NCI-H748 (cell line): ENCODE data around the gene PDE6G.

Source experiments
- DNase-seq: peaks from one replicate; lab custom pipeline; 2025; ENCODE audit not compliant: unreplicated experiment; lab: John Stamatoyannopoulos, UW

The PDE6G gene

DNA sequence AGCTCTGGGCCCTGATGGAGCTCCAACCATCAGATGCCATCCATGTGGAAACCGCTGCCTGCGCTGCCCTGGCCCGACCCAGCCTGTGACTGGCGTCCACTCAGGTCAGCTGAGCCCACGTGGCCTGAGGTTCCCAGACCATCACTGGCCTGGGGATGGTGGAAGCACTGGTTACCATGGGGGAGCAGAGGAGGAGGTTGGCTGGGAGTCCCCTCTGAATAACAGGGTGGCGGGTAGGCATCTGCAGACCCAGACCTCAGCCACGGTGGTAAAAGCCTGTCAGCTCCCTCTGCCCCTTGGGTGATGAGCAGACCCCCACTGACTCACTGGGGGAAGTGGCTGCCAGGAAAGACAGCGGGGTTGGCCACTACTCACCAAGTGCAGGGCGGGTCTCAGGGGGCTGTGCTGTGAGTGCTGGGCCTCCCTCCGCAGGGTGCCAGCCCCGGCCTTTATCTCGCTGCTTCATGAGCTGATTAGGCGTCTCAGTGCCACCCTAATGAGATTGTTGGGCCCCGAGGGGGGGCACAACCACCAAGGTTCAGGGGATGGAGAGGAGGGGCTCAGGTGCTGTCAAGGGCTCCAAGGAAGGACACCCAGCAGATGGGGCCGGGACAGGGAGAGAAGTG lies at the start of gene PDE6G:
Gene PDE6G (minus strand): TSS at position 425 of the 626 bp plus-strand sequence. CDS start 3,237 bp downstream, outside the sequence.
- no peak for DNase-seq

DNA sequence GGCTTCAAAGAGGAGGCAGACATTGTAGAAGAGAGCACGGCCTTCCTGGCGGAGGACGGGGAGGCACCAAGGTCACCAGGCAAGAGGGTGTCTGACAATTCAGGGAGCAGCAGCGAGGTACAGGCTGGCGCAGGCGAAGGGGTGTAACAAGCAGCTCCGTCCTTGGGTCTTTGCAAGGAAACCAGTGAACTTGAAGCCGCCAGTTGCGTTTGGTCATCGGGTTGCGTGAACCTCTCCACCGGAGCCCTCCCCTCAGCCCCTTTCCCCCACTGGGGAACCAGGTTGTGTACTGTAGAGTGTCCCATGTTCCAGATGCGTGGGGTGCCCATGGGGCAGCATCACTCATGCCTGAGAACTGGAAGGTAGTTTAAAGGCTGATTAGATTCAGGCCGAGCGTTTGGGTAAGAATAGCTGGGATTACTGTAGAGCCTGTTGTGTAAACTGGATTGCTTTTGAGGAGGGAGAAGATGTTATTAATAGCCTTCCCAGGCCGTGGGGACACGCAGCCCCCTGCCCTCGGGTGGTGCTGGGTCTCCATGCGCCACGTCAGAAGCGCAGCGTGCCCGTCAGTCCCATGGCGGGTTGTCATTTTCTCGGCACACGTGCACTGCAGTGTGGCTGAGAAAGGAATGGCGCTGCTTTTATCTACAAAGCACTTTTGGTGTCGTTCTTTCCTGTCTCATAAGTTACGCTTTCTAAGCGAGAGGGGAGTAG lies 49.3 kb upstream of the PDE6G start:
- DNase-seq = no peak

DNA sequence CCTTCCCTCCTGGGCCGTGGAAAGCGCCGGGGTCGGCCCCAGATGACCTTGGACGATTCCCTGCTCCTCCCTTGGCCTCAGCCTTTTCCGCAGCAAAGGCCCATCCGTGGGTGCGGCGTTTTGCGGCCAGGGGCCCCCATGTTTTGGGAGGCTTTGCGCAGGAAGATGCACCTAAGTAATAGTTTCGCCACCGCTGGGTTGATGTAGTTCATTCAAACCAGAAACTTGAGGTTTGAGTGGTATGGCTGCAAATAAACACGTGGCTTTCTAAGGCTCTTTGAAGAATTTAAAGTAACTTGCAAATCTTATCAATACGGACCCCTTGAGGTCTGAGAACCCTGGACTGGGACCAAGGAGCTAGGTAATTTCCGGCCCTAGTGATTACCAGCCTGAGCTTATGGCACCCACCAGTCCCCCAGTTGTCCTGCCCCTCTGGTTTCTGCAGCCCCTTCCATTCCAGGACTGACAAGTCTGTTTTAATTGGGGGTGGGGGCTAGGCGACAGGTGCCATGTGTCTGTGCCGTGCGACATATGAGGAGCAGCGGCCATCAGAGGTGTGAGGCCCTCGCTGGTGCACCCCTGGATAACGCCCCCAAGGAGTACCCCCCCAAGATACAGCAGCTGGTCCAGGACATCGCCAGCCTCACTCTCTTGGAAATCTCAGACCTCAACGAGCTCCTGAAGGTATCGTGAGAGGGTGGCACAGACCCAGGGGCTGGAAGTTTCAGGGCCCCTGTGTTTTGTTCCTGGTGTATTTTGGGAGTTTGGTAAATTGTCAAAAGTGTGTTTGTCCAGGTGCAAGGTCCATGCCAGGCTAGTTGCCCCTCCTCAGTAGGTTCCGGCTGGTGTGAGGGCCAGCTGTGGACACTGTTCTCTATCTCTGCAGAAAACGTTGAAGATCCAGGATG lies 47.7 kb upstream of the PDE6G start:
- no peak for DNase-seq

DNA sequence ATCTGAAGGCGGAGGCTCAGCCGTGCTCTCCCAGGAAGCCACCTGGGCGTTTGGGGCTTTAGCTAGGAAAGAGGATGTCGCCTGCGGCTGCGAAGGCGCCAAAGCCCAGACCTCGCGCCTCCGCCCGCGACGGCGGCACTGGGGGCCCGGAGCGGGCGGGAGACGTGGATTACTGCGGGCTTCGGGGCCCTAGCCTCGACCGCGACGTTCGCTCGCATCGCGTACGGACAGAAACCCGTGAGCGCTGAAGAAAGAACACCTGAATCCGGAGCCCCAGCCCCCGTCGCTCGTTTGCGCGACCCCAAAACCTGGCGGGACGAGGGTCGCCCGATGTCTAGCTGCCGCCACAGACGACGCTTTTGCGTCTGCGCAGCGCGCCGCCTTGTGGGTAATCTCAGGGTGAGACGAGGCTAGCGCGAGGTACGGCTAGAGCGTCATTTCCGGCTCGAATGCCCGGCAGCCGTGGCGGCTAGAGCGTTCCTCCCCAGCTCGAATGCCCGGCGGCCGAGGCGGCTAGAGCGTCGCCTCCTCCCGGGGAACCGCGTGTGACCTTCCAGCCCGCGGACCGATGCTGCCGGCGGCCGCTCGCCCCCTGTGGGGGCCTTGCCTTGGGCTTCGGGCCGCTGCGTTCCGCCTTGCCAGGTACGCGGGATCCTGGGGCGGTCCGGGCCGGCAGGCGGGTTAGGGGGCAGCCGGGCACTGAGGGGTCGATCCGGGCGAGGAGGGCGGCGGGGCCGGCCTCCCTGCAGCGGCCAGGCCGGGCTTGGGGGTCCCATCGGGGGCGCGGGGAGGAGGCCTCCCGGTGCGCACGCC lies 46.8 kb upstream of the PDE6G start, which contains the start of gene MRPL12:
Gene MRPL12 (plus strand): TSS at position 434 of the 813 bp plus-strand sequence. CDS start 135 bp downstream, at position 569.
- peak; percentile 96 for DNase-seq

DNA sequence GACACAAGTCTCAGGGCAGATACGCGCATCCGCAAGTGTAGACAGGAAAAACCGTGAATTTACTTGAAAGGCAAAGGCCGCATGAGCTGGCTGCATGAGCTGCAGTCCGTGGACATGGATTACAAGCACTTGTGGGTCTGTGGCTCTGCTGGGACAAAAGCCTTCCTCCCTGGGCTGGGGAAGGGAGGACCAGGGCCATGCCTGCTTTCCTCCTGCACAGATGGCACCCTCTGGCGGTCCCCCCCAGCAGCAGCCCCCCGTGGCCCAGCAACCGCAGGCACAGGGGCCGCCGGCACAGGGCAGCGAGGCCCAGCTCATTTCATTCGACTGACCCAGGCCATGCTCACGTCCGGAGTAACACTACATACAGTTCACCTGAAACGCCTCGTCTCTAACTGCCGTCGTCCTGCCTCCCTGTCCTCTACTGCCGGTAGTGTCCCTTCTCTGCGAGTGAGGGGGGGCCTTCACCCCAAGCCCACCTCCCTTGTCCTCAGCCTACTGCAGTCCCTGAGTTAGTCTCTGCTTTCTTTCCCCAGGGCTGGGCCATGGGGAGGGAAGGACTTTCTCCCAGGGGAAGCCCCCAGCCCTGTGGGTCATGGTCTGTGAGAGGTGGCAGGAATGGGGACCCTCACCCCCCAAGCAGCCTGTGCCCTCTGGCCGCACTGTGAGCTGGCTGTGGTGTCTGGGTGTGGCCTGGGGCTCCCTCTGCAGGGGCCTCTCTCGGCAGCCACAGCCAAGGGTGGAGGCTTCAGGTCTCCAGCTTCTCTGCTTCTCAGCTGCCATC lies 45.1 kb upstream of the PDE6G start:
- DNase-seq = no peak

DNA sequence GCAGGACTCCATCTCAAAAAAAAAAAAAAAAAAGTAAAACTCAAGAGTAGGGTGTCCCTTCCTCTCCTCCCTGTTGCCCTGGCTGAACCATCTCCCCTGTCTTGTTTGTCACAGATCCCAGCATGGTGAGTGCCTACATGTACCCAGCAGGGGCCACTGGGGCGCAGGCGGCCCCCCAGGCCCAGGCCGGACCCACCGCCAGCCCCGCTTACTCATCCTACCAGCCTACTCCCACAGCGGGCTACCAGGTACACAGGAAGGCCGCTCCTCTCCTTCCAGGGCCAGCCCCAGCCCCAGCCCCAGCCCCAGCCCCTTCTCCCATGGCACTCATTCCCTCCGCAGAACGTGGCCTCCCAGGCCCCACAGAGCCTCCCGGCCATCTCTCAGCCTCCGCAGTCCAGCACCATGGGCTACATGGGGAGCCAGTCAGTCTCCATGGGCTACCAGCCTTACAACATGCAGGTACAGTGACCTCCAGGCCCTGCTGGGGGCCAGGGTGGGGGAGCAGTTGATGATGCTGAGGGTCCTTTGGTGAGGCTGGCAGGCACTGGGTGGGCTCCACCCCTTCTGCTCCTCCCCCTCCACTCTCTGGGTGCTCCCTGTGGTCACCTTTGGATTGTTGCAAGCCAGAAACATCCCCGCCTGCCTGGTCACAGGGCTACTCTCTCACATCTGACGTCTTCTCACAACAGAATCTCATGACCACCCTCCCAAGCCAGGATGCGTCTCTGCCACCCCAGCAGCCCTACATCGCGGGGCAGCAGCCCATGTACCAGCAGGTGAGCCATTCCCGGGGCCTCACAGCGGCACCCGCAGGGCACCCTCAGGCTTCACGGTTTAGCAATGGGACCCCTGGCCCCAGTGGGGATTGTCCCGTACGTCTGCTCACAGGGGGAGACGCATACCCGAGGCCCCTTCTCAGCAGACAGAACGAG lies 44.3 kb upstream of the PDE6G start:
- DNase-seq = no peak

DNA sequence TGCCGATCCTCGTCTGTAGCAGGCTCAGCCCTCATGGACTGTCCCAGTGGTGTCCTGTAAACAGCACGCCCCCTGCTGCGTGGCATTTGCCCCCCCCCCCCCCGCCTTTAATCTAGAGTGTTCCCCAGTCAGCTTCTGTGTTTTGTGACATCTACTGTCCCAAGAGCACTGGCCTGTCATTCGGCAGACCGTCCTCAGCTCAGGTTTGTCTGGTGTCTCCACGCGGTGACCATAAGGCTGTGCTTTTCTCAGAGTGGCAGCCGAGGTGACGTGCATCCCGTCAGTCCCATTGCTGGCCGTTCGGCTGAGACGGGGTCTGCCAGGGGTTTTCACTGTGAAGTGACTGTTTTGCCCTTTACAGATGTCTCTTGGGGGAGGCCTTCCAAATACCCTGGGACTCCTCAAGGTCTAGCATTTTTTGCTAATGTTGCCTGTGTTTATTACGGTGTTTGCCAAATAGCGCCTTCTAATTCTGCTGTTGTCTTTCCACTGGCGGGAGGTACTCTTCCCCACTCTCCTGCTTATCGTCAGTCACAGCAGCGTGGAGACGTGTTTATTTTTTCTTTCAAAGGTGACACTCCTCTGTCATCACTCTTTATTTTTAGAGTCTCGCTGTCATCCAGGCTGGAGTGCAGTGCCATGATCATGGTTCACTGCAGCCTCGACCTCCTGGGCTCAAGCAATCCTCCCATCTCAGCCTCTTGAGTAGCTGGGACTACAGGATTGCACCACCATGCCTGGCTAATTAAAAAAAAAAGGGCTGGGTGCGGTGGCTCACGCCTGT lies 41.1 kb upstream of the PDE6G start:
- no peak for DNase-seq

DNA sequence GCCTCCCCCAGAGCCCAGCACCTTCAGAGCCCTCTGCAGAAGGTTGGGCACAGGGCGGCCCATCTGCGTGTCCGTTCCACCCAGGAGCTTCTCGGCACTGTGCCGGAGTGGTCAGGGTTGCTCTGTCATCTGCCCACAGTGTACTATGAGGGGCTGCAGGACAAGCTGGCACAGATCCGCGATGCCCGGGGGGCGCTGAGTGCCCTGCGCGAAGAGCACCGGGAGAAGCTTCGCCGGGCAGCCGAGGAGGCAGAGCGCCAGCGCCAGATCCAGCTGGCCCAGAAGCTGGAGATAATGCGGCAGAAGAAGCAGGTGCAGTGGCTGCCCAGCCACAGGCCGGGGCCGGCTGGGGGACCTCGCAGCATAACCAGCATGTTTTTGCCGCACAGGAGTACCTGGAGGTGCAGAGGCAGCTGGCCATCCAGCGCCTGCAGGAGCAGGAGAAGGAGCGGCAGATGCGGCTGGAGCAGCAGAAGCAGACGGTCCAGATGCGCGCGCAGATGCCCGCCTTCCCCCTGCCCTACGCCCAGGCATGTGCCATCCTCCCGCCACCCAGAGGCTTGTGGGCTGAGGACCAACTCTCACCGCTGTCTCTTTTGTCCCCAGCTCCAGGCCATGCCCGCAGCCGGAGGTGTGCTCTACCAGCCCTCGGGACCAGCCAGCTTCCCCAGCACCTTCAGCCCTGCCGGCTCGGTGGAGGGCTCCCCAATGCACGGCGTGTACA lies 40.0 kb upstream of the PDE6G start:
- no peak for DNase-seq

DNA sequence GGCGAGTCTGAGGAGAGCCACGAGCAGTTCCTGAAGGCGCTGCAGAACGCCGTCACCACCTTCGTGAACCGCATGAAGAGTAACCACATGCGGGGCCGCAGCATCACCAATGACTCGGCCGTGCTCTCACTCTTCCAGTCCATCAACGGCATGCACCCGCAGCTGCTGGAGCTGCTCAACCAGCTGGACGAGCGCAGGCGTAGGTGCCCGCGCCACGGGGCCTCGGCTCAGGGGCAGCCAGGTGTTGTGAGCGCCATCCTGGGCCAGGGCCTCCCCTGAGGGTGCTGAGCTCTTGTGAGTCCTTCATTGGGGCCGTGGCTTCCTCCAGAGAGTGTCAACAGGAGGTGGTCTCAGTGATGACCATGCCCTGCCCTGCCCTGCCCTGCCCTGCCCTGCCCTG lies 39.5 kb upstream of the PDE6G start:
- DNase-seq = no peak

DNA sequence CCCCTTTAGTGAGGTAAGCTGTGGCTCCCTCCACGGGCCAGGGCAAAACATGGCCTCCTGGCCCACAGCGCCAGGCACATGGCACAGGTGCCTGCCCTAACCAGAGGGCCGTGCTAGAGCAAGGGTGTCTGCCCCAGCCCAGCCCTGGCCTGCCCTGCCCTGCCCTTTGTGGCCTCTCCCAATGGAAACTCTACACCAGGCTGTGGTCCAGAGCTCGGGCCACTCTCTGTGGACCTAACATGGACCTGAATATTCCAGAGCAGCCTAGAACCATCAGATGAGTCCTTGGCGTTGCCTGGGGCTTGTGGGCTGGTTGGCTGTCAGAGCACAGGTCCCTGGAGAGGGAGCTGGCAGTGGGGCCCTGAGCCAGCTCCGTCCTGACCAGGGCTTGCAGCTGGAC lies 38.9 kb upstream of the PDE6G start:
- DNase-seq = no peak

DNA sequence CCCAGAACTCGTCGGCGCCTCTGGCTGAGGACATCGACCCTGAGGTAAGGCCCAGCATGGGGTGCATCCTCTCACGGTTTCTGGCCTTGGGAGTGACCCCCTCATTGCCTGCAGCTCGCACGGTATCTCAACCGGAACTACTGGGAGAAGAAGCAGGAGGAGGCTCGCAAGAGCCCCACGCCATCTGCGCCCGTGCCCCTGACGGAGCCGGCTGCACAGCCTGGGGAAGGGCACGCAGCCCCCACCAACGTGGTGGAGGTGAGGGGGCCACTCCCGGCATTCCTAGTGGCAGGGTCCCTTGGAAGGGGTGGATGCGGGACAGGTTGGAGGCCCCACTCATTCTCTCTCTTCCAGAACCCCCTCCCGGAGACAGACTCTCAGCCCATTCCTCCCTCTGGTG lies 38.5 kb upstream of the PDE6G start:
- no peak for DNase-seq

DNA sequence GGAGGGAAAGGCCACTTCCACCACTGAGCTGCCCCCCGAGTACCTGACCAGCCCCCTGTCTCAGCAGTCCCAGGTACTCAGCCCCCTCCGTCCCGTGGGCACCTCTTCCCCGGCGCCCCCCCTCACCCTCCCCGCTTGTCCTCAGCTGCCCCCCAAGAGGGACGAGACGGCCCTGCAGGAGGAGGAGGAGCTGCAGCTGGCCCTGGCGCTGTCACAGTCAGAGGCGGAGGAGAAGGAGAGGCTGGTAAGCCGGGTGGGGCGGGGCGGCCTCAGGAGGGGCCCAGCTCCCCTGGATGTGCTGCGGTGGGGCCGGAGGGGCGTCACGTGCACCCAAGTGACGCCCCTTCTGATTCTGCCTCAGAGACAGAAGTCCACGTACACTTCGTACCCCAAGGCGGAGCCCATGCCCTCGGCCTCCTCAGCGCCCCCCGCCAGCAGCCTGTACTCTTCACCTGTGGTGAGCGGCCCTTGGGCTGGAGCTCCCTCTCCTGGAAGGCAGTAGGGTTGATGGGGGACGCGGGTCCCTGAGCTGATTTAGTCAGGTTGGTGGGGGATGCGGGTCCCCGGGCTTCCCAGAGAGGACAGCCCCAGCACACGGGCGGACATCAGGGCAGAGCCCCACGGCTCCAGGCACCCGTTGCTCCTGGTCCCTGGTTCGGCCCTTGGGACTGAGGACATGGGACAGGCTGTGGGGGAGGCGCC lies 37.3 kb upstream of the PDE6G start:
- no peak for DNase-seq

DNA sequence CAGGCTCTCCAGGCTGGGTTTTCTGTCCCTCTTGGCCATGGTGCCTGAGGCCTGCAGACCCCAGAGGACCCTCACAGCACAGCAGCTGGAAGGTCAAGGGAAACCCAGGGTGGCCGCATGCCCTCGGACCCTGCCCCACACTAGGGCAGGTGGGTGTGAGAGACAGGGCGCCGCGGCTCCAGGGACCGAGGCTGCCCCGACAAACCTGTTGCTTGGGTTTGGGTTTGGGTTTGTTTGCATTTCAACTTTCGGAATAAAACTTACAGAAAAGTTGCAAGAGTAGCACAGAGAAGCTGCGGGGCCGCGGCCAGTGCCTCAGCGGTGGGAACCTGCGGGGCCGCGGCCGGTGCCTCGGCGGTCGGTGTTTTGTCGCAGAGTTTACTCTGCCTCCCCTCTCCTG lies 35.3 kb upstream of the PDE6G start:
- no peak for DNase-seq

DNA sequence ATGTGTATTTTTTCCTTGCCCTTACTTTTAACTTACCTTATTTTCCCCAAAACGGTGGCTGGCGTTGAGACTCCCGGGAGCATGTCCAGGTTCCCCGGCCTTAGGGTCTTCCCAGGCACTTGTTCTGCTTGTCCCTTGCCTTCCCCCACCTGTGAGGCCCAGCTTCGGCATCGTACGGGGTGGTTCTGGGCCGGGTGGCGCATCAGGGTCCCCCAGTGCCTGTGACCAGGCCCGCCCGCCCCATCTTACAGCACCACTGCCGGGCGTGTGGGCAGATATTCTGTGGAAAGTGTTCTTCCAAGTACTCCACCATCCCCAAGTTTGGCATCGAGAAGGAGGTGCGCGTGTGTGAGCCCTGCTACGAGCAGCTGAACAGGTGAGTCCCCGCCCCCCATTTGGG lies 34.9 kb upstream of the PDE6G start:
- no peak for DNase-seq

DNA sequence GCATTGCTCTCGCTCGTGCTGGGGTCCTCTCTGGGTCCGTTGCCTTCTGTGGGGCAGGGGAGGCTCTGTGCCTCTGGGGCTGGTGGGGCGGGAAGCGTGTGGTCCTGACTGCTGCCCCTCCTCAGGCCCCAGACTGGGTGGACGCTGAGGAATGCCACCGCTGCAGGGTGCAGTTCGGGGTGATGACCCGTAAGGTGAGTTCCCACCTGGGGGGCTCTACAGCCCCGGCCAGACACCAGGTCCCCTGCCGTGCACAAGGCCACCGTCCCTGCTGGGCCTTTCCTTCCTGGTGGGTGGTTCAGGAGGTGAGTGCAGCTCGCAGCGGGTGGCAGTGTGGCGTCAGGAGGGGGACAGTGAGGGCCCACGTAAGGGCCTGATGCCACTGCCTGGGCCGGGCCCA lies 34.2 kb upstream of the PDE6G start:
- DNase-seq = no peak

DNA sequence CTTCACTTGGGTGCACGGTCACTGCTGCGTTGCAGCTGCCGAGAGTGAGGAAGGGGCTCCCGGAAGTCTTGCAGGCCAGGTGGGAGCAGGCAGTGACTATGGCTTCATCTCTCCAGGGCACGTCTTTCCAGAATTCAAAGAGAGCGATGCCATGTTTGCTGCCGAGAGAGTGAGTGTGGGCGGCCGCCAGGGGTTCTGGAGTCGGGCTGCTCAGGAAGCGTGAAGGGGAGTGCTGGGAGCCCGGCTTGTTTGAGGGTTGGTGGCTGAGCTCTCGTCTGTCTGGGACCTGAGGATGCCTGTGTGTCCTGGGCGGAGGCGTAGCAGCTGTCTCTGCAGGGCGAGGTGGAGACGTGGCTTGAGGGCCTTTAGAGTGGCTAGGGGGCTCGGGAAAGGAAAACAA lies 33.7 kb upstream of the PDE6G start:
- no peak for DNase-seq

DNA sequence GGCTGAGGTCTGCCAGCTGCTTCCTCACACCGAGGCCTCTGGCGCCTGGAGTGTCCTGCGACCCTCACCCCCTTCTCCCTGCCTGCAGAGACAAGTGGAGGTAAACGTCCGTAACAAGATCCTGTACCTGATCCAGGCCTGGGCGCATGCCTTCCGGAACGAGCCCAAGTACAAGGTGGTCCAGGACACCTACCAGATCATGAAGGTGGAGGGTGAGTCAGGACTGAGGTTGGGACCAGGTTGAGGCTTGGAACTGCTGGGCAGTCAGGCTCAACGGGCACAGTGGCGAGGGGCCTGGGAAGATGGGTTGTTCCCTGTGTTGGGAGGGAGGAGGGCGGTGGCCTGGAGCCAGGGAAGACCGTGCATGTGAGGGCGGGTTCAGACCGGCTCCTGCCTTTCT lies 32.3 kb upstream of the PDE6G start:
- no peak for DNase-seq
